ENCODE data around the gene ACSM3.

GRCh38 chr16:20812510-20812909, 48.7 kb downstream of the ACSM3 start:
- no peak for TF ChIP-seq POLR2AphosphoS5 (IDR thresholded peaks at IDR 0.05; ENCODE audit: borderline replicate concordance, low read depth, low read length)
- no peak for TF ChIP-seq FOXP2 (optimal IDR thresholded peaks at IDR 0.05; ENCODE audit: control extremely low read depth, extremely low read length, insufficient read depth)
